HG03442 (cell line): Measurements from ENCODE around the gene TNS1.

ENCODE experiments used
- ATAC-seq: cut with Tn5 transposase; IDR thresholded peaks from one replicate; pipeline ENCODE4 v1.9.1; 2021; ENCODE audit warnings: mild to moderate bottlenecking, moderate library complexity; ENCODE audit not compliant: unreplicated experiment

TNS1 gene

DNA sequence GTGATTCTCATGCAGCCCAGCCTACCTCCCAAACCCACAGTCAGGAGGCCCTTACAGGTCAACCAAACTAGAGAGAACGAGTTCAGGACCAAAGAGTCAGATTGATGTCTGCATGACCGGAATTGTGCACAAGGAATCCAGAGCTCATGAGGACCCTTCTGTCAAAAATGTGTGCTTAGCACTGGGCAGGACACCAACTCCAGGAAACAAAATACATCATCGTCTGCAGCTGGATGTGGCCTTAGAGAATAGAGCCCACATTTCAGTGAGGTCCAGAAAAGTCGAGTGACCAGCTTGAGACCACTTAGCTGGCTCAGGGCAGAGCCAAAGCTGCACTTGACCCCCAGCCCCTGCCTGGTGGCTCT is 3.2 kb downstream of the TNS1 start:
- ATAC-seq: no peak

DNA sequence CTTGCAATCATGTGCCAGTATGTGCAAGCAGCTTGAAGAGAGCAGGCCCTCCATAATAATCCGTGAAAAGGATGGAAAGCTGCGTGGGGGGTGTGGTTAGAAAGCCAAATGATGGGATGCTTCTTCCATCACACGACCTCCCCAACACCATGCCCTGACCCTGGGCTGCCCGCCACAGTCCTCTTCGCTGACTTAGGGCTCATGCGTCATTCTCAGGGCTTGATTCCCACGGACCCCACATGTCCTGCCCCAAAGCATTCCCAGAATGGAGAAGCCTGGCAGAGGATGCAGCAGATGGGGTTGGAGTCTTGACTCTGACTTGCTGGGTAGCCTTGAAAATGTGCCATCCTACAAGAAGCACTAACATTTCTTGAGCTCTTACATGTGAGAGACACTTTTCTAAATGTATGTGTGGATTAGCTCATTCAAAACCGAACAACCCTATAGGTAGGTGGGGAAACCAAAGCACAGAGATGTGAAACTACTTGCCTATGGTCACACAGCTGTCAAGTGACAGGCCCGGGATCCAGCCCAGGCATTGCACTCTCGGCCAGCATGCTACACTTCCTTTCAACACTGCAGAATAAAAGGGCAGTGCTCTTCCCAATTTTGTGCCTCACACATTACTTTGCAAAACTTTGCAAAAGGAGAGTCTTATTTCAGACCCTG is 3.7 kb downstream of the TNS1 start:
- no peak for ATAC-seq

DNA sequence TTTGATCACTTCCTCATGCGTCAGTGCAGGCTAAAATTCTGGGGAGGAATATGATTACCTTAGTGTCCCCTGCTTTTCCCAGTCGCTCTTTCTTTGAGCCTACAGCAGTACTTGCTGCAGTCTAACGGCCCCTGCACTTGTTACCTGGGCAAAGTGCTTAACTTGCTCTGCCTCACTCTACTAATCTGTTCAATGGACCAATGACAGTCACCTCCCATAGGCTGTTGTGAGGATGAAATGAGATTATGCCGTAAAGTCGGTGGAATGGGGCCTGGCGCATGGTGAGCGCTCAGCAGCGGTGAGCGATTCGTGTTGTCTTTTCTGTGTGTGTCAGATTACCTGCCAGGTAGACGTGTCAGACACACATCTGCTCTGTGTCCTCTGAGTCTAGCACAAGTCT is 5.3 kb downstream of the TNS1 start:
- no peak for ATAC-seq

DNA sequence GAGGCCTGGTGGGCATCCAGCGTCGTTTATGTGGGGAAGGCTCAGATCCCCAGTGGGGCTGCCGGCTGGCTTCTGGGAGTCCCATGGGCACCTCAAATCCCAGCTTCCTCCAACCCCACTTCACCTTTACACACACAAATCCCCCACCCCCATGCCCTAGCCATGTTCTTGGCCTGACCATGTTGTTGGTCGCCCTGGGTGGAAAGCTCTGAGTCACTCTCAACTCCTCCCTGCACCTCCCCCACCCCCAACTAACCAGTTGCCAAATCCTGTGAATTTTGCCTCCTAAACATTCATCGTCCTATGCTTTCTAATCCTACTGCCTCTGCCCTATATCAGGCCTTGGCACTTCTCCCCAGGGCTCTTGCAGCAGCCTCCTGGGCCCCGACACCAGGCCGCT is 6.4 kb downstream of the TNS1 start:
- no peak for ATAC-seq

DNA sequence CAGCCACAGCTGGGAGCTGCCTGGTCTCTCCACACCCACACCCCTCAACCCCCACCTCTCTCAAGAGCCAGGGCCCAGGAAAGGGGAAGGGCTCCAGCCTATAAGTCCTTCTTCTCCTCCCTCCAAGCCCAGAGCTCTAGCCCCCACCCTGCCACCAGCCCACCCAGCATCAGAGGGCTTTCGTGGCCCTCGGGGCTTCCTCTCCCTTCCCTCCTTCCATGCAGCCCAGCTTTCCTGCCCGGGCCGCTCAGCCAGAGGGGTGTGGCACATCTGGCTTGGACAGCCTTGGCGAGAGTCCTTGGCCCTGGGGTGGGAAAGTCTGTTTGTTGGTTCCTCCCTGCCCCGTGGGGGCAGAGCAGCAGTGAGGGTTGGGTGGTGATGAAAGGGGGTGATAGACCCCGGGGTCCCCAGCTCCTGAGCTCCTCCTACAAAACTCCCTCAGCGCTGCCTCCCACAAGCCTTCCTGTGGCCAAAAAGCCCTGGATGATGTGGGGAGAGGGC is 7.0 kb downstream of the TNS1 start:
- ATAC-seq: no peak

DNA sequence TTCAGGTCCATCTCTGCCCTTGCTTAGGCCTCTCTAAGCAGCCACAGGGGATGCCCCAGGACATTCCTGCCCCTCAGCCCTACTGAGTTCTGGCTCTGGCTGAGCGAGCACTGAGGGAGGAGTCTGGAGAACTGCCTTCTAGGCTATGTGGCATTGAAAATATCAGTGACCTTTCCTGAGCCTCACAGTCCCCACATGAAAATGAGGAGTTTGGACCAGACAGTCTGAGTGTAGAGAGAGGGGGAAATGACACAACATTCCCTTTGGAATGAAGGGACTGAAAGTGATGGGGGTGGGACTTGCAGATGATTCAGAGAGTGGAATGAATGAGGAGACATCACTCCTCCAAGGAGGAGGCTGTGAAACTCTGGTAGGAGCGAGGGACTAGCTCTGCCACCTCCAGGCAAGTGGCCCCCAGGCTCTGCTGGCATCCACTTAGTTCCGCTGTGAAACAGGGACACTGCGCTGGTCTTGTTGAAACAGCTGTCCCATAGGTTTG is 8.0 kb downstream of the TNS1 start:
- ATAC-seq: no peak

DNA sequence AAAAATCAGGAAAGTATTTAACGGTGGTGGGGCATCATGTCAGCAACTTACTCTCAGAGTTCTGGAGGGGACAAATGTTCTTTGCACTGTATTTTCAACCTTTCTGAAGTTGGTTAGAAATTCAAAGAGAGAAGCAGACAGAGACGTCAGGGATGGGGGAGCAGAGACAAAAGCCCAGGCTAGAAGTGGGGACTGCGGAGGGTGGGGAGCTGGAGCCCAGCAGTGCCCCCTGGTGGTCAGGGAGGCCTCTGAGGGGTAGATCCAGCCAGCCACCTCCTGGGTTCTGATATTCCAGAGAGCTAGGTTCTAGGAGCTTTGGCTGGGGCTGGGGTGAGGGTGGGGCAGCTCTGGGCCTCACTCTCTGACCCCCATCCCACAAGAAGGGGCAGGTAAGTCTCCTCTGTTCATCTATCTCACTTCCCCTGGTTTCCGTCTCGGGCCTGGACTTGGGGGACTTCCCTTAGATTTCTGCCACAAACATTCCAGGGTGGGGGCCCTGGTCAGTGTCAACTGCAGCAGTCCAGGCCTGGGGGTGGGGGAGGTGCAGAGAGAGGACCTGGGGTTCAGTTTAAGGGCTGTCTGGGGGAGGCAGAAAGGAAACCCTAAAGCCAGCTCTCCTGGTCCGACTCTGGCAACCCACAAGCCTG is 8.9 kb downstream of the TNS1 start:
- no peak for ATAC-seq

DNA sequence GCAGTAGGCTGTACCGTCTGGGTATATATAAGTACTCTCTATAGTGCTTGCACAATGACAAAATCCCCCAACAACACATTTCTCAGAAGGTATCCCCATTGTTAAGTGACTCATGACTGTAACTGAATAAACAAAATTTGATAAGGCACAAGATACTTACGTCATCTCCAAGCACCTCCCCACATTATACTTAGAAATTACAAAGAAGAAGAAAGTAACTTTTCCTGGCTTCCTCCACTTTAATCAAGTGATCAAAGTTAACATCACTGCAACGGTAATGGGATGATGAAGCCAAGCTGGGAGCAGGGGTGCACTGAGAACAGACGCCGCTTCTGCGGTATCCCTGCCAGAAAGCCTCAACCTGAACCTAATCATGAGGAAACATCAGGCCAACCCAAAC is 9.7 kb downstream of the TNS1 start:
- ATAC-seq: no peak

DNA sequence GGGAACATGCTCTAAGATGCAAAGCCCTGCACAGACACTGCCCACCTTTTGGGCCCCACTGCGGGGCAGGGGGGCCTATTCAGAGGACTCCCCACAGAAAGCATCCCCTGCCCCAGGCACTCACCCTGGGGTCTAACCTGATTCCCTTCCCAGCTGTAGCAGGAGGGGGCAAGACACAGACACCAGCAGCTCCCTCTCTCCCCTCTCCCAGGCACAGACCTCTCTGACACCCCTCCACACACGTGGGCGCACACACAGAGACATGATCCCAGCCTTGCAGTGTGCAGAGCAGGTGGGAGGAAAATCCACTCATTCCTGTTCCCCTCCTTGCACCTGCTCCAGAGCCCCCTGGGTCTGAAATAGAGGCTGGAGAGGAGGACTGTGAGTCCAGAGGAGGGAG is 10.7 kb downstream of the TNS1 start:
- ATAC-seq: no peak

DNA sequence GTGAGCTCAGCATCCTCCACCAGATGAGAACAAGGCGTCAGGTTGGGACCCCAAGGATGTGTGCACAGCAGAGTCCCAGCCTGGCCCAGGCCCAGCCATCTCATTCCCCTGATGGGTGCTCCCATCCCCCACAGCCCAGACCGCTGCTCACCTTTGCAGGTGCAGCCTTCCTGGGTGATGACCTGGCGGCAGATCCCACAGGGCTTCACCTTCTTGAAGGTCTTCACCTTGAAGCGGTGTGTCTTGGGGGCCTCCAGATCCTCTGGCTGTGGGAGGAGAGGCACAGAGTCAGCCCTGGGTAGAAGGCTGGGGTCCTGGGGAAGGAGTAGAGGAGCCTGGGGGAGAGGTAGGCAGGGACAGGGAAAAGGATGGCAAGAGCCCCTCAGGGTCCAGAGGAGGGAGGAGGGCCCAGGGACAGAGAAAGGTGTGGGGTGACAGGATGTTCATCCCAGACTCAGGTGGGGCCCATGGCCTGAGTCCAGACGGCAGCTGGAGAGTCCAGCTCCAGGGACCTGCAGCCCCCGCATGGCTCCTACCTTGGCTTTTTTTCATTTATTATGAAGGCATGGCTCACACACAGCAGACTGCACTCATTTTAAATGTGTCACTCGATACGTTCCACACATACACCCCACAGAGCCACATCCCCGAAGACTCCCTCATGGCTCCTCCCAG is 11.9 kb downstream of the TNS1 start:
- no peak for ATAC-seq

DNA sequence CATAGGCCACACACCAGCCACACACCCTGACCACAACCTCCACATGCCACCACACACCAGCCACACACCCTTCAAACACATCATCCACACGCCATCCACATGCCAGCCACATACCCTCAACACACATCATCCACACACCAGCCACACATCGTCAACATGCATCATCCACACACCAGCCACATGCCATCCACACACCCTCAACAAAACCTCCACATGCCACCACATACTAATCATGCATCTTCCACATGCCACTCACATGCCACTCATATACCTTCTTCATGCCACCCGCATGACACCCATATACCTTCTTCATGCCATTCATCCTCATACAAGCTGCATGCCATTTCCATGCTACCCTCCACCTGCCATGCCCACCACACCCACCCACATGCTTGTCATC is 12.4 kb downstream of the TNS1 start:
- no peak for ATAC-seq

DNA sequence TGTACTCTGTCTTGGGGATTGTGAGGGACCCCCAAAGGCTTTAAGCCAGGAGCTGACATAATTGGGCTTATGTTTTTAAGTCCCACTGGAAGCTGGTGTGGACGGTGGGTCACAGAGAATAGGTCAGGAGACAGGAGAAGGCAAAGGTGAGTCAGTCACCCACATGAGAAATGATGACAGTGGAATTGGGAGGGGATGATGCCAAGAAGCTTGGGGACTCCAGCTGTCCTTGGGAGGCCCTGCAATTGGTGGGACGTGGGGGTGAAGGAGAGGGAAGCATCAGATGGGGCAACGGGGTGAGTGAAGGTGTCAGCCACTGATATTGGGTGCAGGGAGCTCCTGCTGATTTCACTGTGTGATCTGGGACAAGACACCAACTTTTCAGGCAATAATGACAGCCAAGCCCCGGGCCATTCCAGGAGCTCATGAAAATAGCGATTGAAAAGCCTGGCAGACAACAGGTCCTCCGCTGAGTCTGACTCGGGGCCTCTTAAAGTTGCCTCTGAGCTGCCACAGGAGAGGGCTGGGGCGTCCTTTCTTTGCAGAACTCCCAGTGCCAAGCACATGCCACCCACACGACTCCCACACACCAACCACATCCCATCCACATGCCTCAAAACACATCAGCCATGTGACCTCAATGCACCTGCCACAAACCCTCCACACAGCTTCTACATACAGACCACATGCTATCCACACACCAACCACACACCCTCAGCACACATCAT is 13.4 kb downstream of the TNS1 start:
- no peak for ATAC-seq

DNA sequence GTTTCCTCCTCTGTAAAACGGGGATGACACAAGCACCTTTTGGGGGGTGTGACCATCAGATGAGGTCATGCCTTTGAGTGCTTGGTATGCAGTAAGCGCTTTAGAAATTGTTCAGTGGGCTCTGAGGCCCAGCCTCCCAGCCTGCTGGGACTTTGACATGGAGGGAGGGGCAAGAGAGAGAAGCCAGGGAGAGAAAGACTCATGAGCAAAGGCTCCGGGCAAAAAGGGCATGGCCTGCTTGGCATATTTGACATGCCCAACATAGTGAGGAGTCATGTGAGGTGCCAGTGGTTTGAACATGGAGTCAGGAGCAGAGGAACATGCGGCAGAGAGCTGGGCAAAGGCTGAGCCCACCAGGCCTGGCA is 14.0 kb downstream of the TNS1 start:
- no peak for ATAC-seq

DNA sequence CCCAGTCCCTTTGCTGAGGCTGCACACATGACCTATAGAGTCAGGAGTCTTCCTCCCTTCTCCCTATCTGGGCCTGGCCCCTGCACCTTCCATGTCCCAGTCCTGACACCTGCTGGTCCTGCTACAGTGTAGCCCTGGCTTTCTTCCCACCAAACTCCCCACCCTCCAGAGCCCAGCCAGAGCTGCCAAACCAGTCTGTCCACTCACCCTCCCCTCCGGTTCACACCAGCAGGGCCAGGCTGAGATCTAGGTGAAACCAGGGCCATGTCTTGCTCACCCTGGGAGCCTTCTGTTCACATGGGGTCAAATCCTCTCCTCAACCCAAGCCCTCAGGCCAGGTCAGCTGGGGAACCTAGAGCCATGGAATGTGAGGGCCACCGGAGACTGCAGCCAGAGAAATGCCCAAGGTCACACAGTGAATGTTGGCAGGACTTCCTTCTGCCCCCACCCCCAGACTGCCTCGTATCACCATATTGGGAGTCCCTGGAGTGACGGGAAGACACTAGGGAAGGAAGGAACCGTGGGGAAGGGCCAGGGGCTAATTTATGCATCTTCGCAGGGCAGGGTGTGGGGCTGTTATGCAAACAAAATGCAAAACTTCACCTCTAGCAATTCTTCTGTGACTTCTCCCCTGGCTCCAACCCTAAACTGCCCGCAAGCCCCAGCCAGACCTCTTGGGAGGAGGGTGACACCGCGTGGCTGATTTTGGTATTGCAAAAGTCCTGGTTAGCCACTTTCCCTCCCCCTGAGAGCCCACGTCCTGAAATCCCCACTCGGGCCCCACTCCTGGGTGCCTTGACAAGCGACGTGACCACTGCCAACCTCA is 14.6 kb downstream of the TNS1 start:
- ATAC-seq: no peak

DNA sequence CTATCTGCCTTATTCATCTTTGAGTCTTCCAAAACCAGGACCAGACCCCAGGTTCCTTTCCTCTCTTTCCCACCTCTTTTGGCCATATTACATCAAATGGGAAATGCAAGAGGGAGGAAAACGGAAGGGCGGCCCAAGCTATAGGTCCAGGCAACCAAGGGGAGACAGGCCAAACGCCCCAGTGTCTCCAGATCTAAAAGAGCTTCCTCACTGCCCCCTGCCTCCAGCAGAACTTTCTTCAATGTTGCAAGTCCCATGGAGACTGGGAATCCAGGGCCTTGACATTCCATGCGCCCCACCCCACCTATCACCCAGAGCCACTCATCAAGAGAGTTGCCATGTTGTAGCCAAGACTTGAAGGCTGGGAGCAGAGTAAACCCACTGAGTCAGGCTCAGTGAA is 15.4 kb downstream of the TNS1 start:
- no peak for ATAC-seq

DNA sequence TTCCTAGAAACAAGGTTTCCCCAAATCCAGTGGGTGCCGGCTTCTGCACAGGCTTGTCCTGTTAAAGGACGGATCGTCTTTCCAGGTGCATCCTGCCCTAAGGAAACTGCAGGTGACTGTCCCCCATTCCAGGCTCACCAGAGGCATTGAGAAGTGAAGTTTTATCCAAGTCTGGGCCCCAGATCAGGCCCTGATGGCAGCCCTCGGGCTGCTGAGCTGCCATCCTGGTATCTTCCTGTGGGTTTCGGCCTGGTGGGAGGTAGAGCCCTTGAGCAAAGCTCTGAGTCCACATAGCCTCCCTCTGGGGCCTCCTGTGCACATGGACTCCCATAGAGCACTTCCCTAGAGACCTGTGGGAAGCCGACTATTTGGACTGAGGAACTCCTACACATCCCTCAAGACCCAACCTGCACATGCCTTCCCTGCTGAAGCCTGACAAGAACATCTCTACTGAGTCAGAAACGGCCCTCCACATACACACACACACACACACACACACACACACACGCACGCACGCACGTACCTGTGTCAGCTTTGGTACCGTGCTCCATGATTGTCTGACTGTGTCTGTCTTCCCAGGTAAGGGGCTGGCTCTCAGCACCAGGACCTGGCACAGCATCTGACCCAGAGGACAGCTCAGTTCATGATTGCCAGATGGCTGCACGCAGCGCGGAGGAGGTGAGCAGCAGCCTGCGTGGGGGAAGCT is 16.4 kb downstream of the TNS1 start:
- no peak for ATAC-seq

DNA sequence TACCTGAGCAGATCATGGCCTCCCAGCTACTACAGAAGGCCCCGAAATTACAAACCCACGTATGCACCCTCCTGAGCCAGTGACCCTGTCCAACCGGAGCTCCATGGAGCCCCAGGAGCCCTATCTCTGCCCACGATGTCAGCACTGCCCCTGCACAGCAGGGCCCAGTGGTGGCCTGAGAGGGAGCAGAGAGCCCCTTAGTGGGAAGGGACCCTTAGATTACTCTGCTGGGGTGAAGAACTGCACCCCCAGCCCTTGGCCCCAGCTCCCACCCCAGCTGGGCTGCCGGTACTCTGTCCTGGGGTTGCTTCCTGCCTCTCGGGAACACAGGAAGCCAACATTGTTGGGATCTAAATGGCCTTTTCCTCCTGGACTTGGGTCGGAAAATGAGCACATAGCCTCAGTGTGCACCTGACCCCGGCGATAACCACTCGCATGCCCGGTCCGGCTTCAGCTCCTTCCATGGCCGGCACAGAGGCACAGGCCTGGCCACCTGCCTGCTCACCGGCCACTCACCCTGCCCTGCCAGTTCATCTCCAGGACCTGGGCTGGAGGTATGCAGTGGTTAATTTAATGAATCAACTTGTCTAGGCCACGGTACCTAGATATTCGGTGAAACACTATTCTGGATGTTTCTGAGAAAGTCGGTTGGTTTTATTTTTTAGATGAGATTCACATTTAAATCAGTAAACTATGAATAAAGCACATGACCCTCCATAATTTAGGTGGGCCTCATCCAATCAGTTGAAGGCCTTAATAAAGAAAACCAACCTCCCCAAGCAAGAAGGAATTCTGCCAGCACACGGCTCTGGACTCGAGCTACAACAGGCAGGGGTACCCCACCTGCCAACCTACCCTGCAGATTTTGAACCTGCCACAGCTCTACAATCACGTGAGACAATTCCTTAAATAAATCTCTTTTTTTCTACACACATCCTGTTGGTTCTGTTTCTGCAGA is 19.2 kb downstream of the TNS1 start:
- ATAC-seq: no peak

DNA sequence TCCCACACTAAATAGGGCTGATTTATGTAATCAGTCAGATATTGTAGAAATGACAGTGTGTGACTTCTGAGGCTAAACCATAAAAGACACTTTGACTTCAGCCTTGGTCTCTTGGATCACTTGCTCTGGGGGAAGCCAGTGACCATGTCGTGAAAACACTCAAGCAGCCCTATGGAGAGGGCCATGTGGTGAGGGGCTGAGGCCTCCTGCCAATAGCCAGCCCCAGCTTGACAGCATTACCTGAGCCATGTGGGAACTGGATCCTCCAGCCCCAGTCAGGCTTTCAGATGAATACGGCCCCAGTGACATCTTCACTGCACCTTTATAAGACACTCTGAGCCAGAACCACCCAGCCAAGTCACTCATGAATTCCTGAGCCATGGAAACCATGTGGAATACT is 20.8 kb downstream of the TNS1 start:
- ATAC-seq: no peak
